IPS-20b (cell line): ENCODE results near the gene LRRC53.

Experiments used
- H3K27ac ChIP-seq: one replicate; pipeline ENCODE4 v1.5.1; 2013; ENCODE audit warnings: low read length
- H3K27me3 ChIP-seq: 2 replicates; pipeline ENCODE4 v1.6.1; 2013; ENCODE audit warnings: mild to moderate bottlenecking, low read length, inconsistent platforms; ENCODE audit not compliant: insufficient read depth
- H3K36me3 ChIP-seq: 2 replicates; pipeline ENCODE4 v1.6.1; 2013; ENCODE audit warnings: low read depth, mild to moderate bottlenecking, inconsistent platforms, low read length, moderate library complexity; ENCODE audit not compliant: insufficient read depth
- H3K4me1 ChIP-seq: 2 replicates; pipeline ENCODE4 v1.6.1; 2013; ENCODE audit warnings: mild to moderate bottlenecking, control low read depth, inconsistent platforms, low read length, moderate library complexity; ENCODE audit not compliant: insufficient read depth
- H3K4me3 ChIP-seq: 2 replicates; pipeline ENCODE4 v1.5.1; 2013; ENCODE audit warnings: mild to moderate bottlenecking, low read length, inconsistent platforms
- H3K9ac ChIP-seq: 2 replicates; pipeline ENCODE4 v1.6.1; 2013; ENCODE audit warnings: low read depth, mild to moderate bottlenecking, inconsistent platforms, low read length, moderate library complexity
- H3K9me3 ChIP-seq: 2 replicates; pipeline ENCODE4 v1.6.1; 2013; ENCODE audit warnings: mild to moderate bottlenecking, low read depth, low read length, inconsistent platforms; ENCODE audit not compliant: insufficient read depth

LRRC53 gene

GRCh38 chr1:74512170-74512915 is at the start of gene LRRC53:
LRRC53 (minus strand) TSS chr1:74512611; CDS start chr1:74483349, 29,262 bp downstream.
- H3K27me3 ChIP-seq, result no peaks in the 10 kb centered on the region
- no peaks in the 10 kb centered on the region for H3K36me3 ChIP-seq
- no peaks in the 10 kb centered on the region for H3K9me3 ChIP-seq
- no peak within 1 kb of the TSS for H3K4me3 ChIP-seq
- H3K4me1 ChIP-seq, result no peaks in the 10 kb centered on the region; the same call in 1 of the 2 replicates
- no peak within 1 kb of the TSS for H3K27ac ChIP-seq
- H3K9ac ChIP-seq, result no peak within 1 kb of the TSS

GRCh38 chr1:74549932-74550331 is 37.5 kb upstream of the LRRC53 start:
- Histone ChIP-seq H3K9ac (no peak overlapping the region), H3K9me3 (no peaks in the 10 kb centered on the region), H3K4me3 (no peak overlapping the region), H3K27me3 (no peaks in the 10 kb centered on the region), H3K36me3 (no peaks in the 10 kb centered on the region), H3K27ac (no peak overlapping the region), H3K4me1 (no peaks in the 10 kb centered on the region)

GRCh38 chr1:74548961-74549750 is 36.7 kb upstream of the LRRC53 start:
- Histone ChIP-seq H3K36me3 (no peaks in the 10 kb centered on the region), H3K4me3 (no peak overlapping the region), H3K4me1 (no peaks in the 10 kb centered on the region), H3K9me3 (no peaks in the 10 kb centered on the region), H3K9ac (no peak overlapping the region), H3K27me3 (no peaks in the 10 kb centered on the region), H3K27ac (no peak overlapping the region)

- Histone ChIP-seq H3K9me3 (no peaks in the 10 kb centered on the region), H3K27me3 (no peaks in the 10 kb centered on the region), H3K27ac (no peak overlapping the region), H3K4me3 (no peak overlapping the region), H3K9ac (no peak overlapping the region), H3K36me3 (no peaks in the 10 kb centered on the region), H3K4me1 (no peaks in the 10 kb centered on the region)
These were observed 33.4 kb upstream of the LRRC53 start for GRCh38 chr1:74545821-74546220.

GRCh38 chr1:74534241-74534640 is 21.8 kb upstream of the LRRC53 start:
- H3K9ac ChIP-seq, result no peak overlapping the region
- H3K27ac ChIP-seq, result no peak overlapping the region
- no peaks in the 10 kb centered on the region for H3K9me3 ChIP-seq
- no peaks in the 10 kb centered on the region for H3K27me3 ChIP-seq
- H3K4me3 ChIP-seq, result no peak overlapping the region
- no peaks in the 10 kb centered on the region for H3K36me3 ChIP-seq
- no peaks in the 10 kb centered on the region for H3K4me1 ChIP-seq

- Histone ChIP-seq H3K4me3 (no peak overlapping the region), H3K27me3 (no peaks in the 10 kb centered on the region), H3K9me3 (no peaks in the 10 kb centered on the region)
These were observed 19.4 kb upstream of the LRRC53 start for GRCh38 chr1:74531796-74532195.

GRCh38 chr1:74530892-74531291 is 18.5 kb upstream of the LRRC53 start:
- Histone ChIP-seq H3K9me3 (no peaks in the 10 kb centered on the region), H3K4me3 (no peak overlapping the region), H3K4me1 (no peaks in the 10 kb centered on the region; the same call in 1 of the 2 replicates), H3K27ac (no peak overlapping the region), H3K9ac (no peak overlapping the region), H3K27me3 (no peaks in the 10 kb centered on the region), H3K36me3 (no peaks in the 10 kb centered on the region)

More at GRCh38 chr1:74531796-74532195, 19.4 kb upstream of the LRRC53 start:
- H3K9ac ChIP-seq, result no peak overlapping the region
- no peaks in the 10 kb centered on the region; the same call in 1 of the 2 replicates for H3K4me1 ChIP-seq
- H3K36me3 ChIP-seq, result no peaks in the 10 kb centered on the region
- H3K27ac ChIP-seq, result no peak overlapping the region

GRCh38 chr1:74528123-74528522 is 15.7 kb upstream of the LRRC53 start:
- H3K27ac ChIP-seq, result no peak overlapping the region
- H3K4me3 ChIP-seq, result no peak overlapping the region
- peaks cover 25% of the 10 kb centered on the region for H3K4me1 ChIP-seq
- no peaks in the 10 kb centered on the region for H3K9me3 ChIP-seq
- H3K9ac ChIP-seq, result no peak overlapping the region
- no peaks in the 10 kb centered on the region for H3K36me3 ChIP-seq
- H3K27me3 ChIP-seq, result no peaks in the 10 kb centered on the region

GRCh38 chr1:74526708-74527107 is 14.3 kb upstream of the LRRC53 start:
- no peaks in the 10 kb centered on the region for H3K27me3 ChIP-seq
- peaks cover 40% of the 10 kb centered on the region for H3K4me1 ChIP-seq
- H3K4me3 ChIP-seq, result no peak overlapping the region
- no peak overlapping the region for H3K27ac ChIP-seq
- no peaks in the 10 kb centered on the region for H3K36me3 ChIP-seq
- no peak overlapping the region for H3K9ac ChIP-seq
- no peaks in the 10 kb centered on the region for H3K9me3 ChIP-seq

- H3K27me3 ChIP-seq, result no peaks in the 10 kb centered on the region
- H3K4me1 ChIP-seq, result peaks cover 43% of the 10 kb centered on the region
- no peaks in the 10 kb centered on the region for H3K36me3 ChIP-seq
- H3K27ac ChIP-seq, result no peak overlapping the region
- no peak overlapping the region for H3K4me3 ChIP-seq
- 0 out of 2 replicates have a peak overlapping the region, but pooled peaks have one; percentile 25 for H3K9ac ChIP-seq
- no peaks in the 10 kb centered on the region for H3K9me3 ChIP-seq
These were observed 11.6 kb upstream of the LRRC53 start for GRCh38 chr1:74523873-74524480.

GRCh38 chr1:74522148-74522547 is 9.7 kb upstream of the LRRC53 start:
- peak overlapping the region; percentile 13 for H3K27ac ChIP-seq
- no peaks in the 10 kb centered on the region for H3K9me3 ChIP-seq
- H3K4me1 ChIP-seq, result peaks cover 43% of the 10 kb centered on the region
- peak overlapping the region; percentile 37; the same call in 1 of the 2 replicates for H3K4me3 ChIP-seq
- no peaks in the 10 kb centered on the region for H3K36me3 ChIP-seq
- no peaks in the 10 kb centered on the region for H3K27me3 ChIP-seq
- H3K9ac ChIP-seq, result peak overlapping the region; percentile 28; the same call in 1 of the 2 replicates
